ENCODE results near the gene ACSL1.

Gene ACSL1

GRCh38 chr4:184860018-184860779 is 34.4 kb upstream of the ACSL1 start:
- DNase-seq (ENCODE audit: extremely low spot score), result no peak
- ChIA-PET POLR2A (no interaction called here), CTCF (interaction anchor here (0.6 kb wide), 1 partner anchor 40 kb away, joined by 3 read pairs; no protein-coding TSS in a partner anchor)
- TF ChIP-seq NFRKB (IDR thresholded peaks at IDR 0.05), result no peak
- TF ChIP-seq CTBP1 (IDR thresholded peaks at IDR 0.05; ENCODE audit: borderline replicate concordance), result no peak
- no peak for TF ChIP-seq ELF4 (IDR thresholded peaks at IDR 0.05)
- no peak for TF ChIP-seq ZNF384 (IDR thresholded peaks at IDR 0.05)
- TF ChIP-seq BHLHE40 (IDR thresholded peaks at IDR 0.05; ENCODE audit: borderline replicate concordance), result no peak
- TF ChIP-seq PKNOX1 (IDR thresholded peaks at IDR 0.05), result no peak
- TF ChIP-seq TARDBP (IDR thresholded peaks at IDR 0.05), result no peak
- no peak for TF ChIP-seq ARNT (IDR thresholded peaks at IDR 0.05)
- no peak for TF ChIP-seq FOXM1 (IDR thresholded peaks at IDR 0.05; ENCODE audit: borderline replicate concordance)
- no peak for TF ChIP-seq HDGF (IDR thresholded peaks at IDR 0.05; ENCODE audit: borderline replicate concordance)
- no peak for TF ChIP-seq FOXA1 (IDR thresholded peaks at IDR 0.05)

- POLR2A ChIA-PET, result no interaction called here
- no peak for DNase-seq (ENCODE audit: extremely low spot score)
- CTCF ChIA-PET, result no interaction called here
- no peak for TF ChIP-seq ZNF384 (IDR thresholded peaks at IDR 0.05)
- no peak for TF ChIP-seq ARNT (IDR thresholded peaks at IDR 0.05)
- no peak for TF ChIP-seq FOXK2 (IDR thresholded peaks at IDR 0.05)
- TF ChIP-seq LEF1 (IDR thresholded peaks at IDR 0.05; ENCODE audit: borderline replicate concordance), result no peak
- TF ChIP-seq BHLHE40 (IDR thresholded peaks at IDR 0.05; ENCODE audit: borderline replicate concordance), result no peak
- no peak for TF ChIP-seq HDGF (IDR thresholded peaks at IDR 0.05; ENCODE audit: borderline replicate concordance)
- TF ChIP-seq TARDBP (IDR thresholded peaks at IDR 0.05), result no peak
- no peak for TF ChIP-seq SP1 (IDR thresholded peaks at IDR 0.05)
- TF ChIP-seq PKNOX1 (IDR thresholded peaks at IDR 0.05), result no peak
- no peak for TF ChIP-seq ELF4 (IDR thresholded peaks at IDR 0.05)
- no peak for TF ChIP-seq FOXA1 (IDR thresholded peaks at IDR 0.05)
These were observed 31.8 kb upstream of the ACSL1 start for GRCh38 chr4:184857441-184858121.

DNA sequence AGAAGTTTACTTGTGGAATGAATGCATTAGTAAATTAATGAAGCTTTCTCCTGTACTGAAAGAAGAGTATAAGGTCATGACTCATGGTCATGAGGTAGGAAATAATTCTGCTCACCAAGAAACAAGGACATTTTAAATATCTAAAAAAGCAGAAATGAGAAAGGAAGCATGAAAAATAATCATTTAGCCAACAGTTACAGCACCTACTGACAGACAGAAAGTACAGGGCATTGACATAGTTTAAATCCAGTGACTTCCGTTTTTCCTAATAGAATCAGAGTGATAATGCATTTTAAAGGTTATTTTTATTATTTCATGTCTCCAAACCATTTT is 30.5 kb upstream of the ACSL1 start:
- CTCF ChIA-PET, result interaction anchor here (0.7 kb wide), 1 partner anchor 64 kb away, joined by 3 read pairs; no protein-coding TSS in a partner anchor
- POLR2A ChIA-PET, result no interaction called here
- DNase-seq (ENCODE audit: extremely low spot score), result no peak
- TF ChIP-seq SUZ12 (IDR thresholded peaks at IDR 0.05), result no peak
- TF ChIP-seq PKNOX1 (IDR thresholded peaks at IDR 0.05), result no peak
- no peak for TF ChIP-seq BHLHE40 (IDR thresholded peaks at IDR 0.05; ENCODE audit: borderline replicate concordance)
- no peak for TF ChIP-seq FOXM1 (IDR thresholded peaks at IDR 0.05; ENCODE audit: borderline replicate concordance)
- no peak for TF ChIP-seq FOXA1 (IDR thresholded peaks at IDR 0.05)
- no peak for TF ChIP-seq HDGF (IDR thresholded peaks at IDR 0.05; ENCODE audit: borderline replicate concordance)
- TF ChIP-seq ARNT (IDR thresholded peaks at IDR 0.05), result no peak
- no peak for TF ChIP-seq ELF4 (IDR thresholded peaks at IDR 0.05)
- no peak for TF ChIP-seq CTBP1 (IDR thresholded peaks at IDR 0.05; ENCODE audit: borderline replicate concordance)
- no peak for TF ChIP-seq NFRKB (IDR thresholded peaks at IDR 0.05)
- TF ChIP-seq L3MBTL2 (conservative IDR thresholded peaks at IDR 0.05), result no peak
- no peak for TF ChIP-seq LEF1 (IDR thresholded peaks at IDR 0.05; ENCODE audit: borderline replicate concordance)
- TF ChIP-seq TARDBP (IDR thresholded peaks at IDR 0.05), result no peak
- no peak for TF ChIP-seq SP1 (IDR thresholded peaks at IDR 0.05)
- no peak for TF ChIP-seq FOXK2 (IDR thresholded peaks at IDR 0.05)
- TF ChIP-seq ZNF384 (IDR thresholded peaks at IDR 0.05), result no peak

DNA sequence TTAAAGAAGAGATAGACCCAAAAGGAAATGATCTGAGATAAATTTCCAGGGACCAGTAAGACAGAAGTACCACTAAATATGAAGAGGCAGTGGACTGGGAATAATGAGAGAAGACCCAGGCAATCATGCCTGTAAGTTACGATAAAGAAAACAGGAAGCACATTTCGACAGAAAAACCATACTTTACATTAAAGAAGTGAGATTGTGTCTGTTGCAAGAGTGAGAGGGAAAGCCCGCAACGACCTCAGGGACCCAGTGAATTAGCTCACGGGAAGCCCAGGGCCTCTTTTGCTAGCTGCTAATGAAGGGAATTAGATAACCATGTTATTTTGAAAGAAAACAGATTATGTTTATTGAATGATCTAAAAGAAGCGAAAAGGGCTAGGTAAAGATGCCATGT is 28.9 kb upstream of the ACSL1 start:
- no peak for DNase-seq (ENCODE audit: extremely low spot score)
- TF ChIP-seq L3MBTL2 (conservative IDR thresholded peaks at IDR 0.05), result no peak
- no peak for TF ChIP-seq SUZ12 (IDR thresholded peaks at IDR 0.05)
- TF ChIP-seq LEF1 (IDR thresholded peaks at IDR 0.05; ENCODE audit: borderline replicate concordance), result no peak
- TF ChIP-seq ZNF384 (IDR thresholded peaks at IDR 0.05), result no peak
- no peak for TF ChIP-seq HDGF (IDR thresholded peaks at IDR 0.05; ENCODE audit: borderline replicate concordance)
- no peak for TF ChIP-seq SP1 (IDR thresholded peaks at IDR 0.05)
- no peak for TF ChIP-seq BHLHE40 (IDR thresholded peaks at IDR 0.05; ENCODE audit: borderline replicate concordance)
- TF ChIP-seq ELF4 (IDR thresholded peaks at IDR 0.05), result no peak
- no peak for TF ChIP-seq FOXK2 (IDR thresholded peaks at IDR 0.05)
- TF ChIP-seq PKNOX1 (IDR thresholded peaks at IDR 0.05), result no peak
- TF ChIP-seq ARNT (IDR thresholded peaks at IDR 0.05), result no peak
- TF ChIP-seq FOXM1 (IDR thresholded peaks at IDR 0.05; ENCODE audit: borderline replicate concordance), result no peak
- no peak for TF ChIP-seq CTBP1 (IDR thresholded peaks at IDR 0.05; ENCODE audit: borderline replicate concordance)
- TF ChIP-seq FOXA1 (IDR thresholded peaks at IDR 0.05), result no peak
- no peak for TF ChIP-seq NFRKB (IDR thresholded peaks at IDR 0.05)
- TF ChIP-seq TARDBP (IDR thresholded peaks at IDR 0.05), result no peak
- ChIA-PET CTCF (no interaction called here), POLR2A (no interaction called here)

DNA sequence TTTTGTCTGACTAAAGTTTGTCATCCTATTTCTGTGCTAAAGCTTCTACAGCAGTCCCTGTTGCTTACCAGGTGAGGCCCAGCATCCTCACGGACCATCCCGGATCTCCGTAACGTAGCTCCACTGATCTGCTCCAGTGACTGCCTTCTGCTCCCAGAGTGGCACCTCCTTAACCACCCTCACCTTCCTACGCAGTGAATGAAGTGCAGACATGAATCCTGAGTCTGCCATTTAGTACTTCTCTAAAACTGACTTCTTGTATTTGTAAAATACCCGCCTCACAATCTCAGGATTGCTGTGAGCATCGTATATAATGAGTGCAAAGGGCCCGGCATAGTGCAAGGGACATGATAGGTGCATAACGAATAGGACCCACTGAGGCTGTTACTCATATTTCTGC is 27.7 kb upstream of the ACSL1 start:
- CTCF ChIA-PET, result no interaction called here
- POLR2A ChIA-PET, result no interaction called here
- TF ChIP-seq LEF1 (IDR thresholded peaks at IDR 0.05; ENCODE audit: borderline replicate concordance) (no peak), NFRKB (IDR thresholded peaks at IDR 0.05) (no peak), HDGF (IDR thresholded peaks at IDR 0.05; ENCODE audit: borderline replicate concordance) (no peak)
- no peak for DNase-seq (ENCODE audit: extremely low spot score)

All from HEK293T (cell line).